ENCODE data around the gene ACSS2.
"Not testable (repeated sequence)": the region's sequence is repeated elsewhere in the genome, so short reads cannot be mapped to it uniquely, and the experiment has no call there.

The ACSS2 gene

GRCh38 chr20:34888468-34888867 is 12.1 kb downstream of the ACSS2 start:
- no peak overlapping the region for H3K4me3 ChIP-seq (ENCODE audit: low read depth, low read length)
- no peak for DNase-seq (ENCODE audit: low read depth)
- in situ Hi-C loops (cut with HindIII; ENCODE audit: low sequenced_read_pairs), result no loop called here
- TF ChIP-seq, protein P1, sequence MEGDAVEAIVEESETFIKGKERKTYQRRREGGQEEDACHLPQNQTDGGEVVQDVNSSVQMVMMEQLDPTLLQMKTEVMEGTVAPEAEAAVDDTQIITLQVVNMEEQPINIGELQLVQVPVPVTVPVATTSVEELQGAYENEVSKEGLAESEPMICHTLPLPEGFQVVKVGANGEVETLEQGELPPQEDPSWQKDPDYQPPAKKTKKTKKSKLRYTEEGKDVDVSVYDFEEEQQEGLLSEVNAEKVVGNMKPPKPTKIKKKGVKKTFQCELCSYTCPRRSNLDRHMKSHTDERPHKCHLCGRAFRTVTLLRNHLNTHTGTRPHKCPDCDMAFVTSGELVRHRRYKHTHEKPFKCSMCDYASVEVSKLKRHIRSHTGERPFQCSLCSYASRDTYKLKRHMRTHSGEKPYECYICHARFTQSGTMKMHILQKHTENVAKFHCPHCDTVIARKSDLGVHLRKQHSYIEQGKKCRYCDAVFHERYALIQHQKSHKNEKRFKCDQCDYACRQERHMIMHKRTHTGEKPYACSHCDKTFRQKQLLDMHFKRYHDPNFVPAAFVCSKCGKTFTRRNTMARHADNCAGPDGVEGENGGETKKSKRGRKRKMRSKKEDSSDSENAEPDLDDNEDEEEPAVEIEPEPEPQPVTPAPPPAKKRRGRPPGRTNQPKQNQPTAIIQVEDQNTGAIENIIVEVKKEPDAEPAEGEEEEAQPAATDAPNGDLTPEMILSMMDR (IDR thresholded peaks at IDR 0.05; ENCODE audit: low read depth, low read length, missing control alignments), result no peak

GRCh38 chr20:34891166-34892062 is 15.0 kb downstream of the ACSS2 start:
- in situ Hi-C loops (cut with HindIII; ENCODE audit: low sequenced_read_pairs), result no loop called here
- no peak overlapping the region for H3K4me3 ChIP-seq (ENCODE audit: low read depth, low read length)
- no peak for DNase-seq (ENCODE audit: low read depth)
- TF ChIP-seq, protein P1 (IDR thresholded peaks at IDR 0.05; ENCODE audit: low read depth, low read length, missing control alignments), result no peak

DNA sequence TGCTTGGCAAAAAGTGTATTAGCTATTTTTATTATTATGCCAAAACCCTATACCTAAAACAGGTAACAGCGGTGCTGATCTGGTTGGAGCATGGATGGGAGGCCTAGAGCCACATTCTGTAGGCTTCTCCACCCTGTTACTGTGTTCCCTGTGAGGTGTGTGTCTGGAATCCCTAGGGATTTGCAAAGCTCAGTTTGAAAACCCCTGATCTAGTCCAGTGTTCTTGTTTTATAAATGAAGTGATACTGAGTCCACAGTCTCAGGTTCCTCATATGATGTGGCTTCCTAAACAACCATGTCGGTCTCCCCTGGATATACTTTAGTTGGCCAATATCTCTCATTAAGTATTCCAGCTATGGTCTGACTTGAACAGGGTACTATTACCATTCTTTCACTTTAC is 16.3 kb downstream of the ACSS2 start:
- DNase-seq (ENCODE audit: low read depth), result no peak
- TF ChIP-seq, protein P1 (IDR thresholded peaks at IDR 0.05; ENCODE audit: low read depth, low read length, missing control alignments), result no peak
- H3K4me3 ChIP-seq (ENCODE audit: low read depth, low read length), result no peak overlapping the region
- in situ Hi-C loops (cut with HindIII; ENCODE audit: low sequenced_read_pairs), result no loop called here

DNA sequence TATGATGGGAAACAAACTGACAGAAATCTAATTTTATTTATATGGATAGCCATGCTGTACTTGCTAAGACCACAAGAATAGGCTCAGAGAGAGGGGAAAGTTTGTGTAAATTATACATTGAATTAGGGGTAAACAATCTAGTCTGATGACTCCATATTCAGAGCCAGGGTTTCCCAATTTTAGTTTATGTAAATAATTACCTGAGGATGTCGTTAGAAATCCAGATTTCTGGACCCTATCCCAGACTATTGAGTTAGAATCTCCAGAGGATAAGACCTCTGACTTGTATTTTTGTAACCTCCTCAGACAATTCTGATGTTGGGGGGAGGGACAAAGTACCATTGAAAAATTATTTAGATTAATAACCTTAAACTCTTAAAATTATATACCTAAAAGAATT is 18.3 kb downstream of the ACSS2 start:
- TF ChIP-seq, protein P1 (IDR thresholded peaks at IDR 0.05; ENCODE audit: low read depth, low read length, missing control alignments), result no peak
- H3K4me3 ChIP-seq (ENCODE audit: low read depth, low read length), result no peak overlapping the region
- no peak for DNase-seq (ENCODE audit: low read depth)
- in situ Hi-C loops (cut with HindIII; ENCODE audit: low sequenced_read_pairs), result no loop called here

- in situ Hi-C loops (cut with HindIII; ENCODE audit: low sequenced_read_pairs), result no loop called here
- TF ChIP-seq, protein P1 (IDR thresholded peaks at IDR 0.05; ENCODE audit: low read depth, low read length, missing control alignments), result no peak
- H3K4me3 ChIP-seq (ENCODE audit: low read depth, low read length), result no peak overlapping the region
- DNase-seq (ENCODE audit: low read depth), result no peak
Observed at GRCh38 chr20:34895465-34895864, 19.1 kb downstream of the ACSS2 start.

GRCh38 chr20:34896086-34896621 is 19.7 kb downstream of the ACSS2 start:
- in situ Hi-C loops (cut with HindIII; ENCODE audit: low sequenced_read_pairs), result no loop called here
- TF ChIP-seq, protein P1 (IDR thresholded peaks at IDR 0.05; ENCODE audit: low read depth, low read length, missing control alignments), result no peak
- DNase-seq (ENCODE audit: low read depth), result no peak
- no peak overlapping the region for H3K4me3 ChIP-seq (ENCODE audit: low read depth, low read length)

DNA sequence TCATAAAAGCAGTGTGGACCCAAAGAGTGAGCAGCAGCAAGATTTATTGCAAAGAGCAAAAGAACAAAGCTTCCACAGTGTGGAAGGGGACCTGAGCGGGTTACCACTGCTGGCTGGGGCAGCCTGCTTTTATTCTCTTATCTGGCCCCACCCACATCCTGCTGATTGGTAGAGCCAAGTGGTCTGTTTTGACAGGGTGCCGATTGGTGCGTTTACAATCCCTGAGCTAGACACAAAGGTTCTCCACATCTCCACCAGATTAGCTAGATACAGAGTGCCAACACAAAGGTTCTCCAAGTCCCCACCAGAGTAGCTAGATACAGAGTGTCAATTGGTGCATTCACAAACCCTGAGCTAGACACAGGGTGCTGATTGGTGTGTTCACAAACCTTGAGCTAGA is 21.7 kb downstream of the ACSS2 start:
- H3K4me3 ChIP-seq (ENCODE audit: low read depth, low read length); DNase-seq (ENCODE audit: low read depth); in situ Hi-C loops (cut with HindIII; ENCODE audit: low sequenced_read_pairs): not testable (repeated sequence)

GRCh38 chr20:34898731-34899130 is 22.3 kb downstream of the ACSS2 start:
- H3K4me3 ChIP-seq (ENCODE audit: low read depth, low read length); in situ Hi-C loops (cut with HindIII; ENCODE audit: low sequenced_read_pairs); DNase-seq (ENCODE audit: low read depth): not testable (repeated sequence)
